MM.1S (cell line): Measurements from ENCODE around the gene SGMS1.

Source experiments
- EZH2 ChIP-seq: fragments of 300-600 bp; sonication (generic); optimal IDR thresholded peaks from 2 replicates; pipeline ENCODE3; 2017; ENCODE audit warnings: low read depth, mild to moderate bottlenecking, antibody characterized with exemption, low read length, mixed read lengths
- EZH2phosphoT487 ChIP-seq: fragments of 300-600 bp; sonication (generic); IDR thresholded peaks from 2 replicates; pipeline ENCODE4 v1.6.1; 2018; ENCODE audit warnings: antibody characterized with exemption, low read length
- TF ChIP-seq, protein P1 (sequence below): fragments of 300-600 bp; sonication (generic); IDR thresholded peaks from 2 replicates; pipeline ENCODE4 v1.5.1; 2016; ENCODE audit warnings: antibody characterized with exemption, low read length, mixed read lengths

DNA sequence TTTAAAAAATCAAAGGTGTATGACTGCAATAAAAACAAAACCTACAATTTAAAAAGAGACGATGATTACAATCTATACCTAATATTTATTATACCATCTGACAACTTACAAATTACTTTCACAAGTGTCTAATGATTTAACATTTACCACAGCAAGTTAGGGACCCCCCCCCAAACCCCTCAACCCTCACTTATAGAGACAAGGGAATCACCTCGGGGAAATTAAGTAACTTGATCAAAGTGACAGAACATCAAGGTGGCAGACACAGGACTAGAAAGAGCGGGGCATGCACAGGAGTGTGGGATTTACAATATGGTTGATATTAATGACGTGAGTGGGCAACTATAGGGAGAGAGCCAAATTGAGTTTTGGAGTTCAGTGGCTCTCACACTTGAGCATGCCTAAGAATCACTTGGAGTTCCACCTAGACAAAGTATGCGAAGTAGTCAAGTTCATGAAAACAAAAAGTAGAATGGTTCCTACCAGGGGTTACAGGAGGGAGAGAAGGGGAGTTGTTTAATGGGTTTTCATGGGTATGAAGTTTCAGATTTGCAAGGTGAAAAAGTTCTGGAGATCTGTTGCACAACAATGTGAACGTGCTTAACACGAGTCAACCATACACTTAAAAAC, 43.4 kb downstream of the SGMS1 start:
- TF ChIP-seq EZH2 = no peak
- TF ChIP-seq, protein P1, sequence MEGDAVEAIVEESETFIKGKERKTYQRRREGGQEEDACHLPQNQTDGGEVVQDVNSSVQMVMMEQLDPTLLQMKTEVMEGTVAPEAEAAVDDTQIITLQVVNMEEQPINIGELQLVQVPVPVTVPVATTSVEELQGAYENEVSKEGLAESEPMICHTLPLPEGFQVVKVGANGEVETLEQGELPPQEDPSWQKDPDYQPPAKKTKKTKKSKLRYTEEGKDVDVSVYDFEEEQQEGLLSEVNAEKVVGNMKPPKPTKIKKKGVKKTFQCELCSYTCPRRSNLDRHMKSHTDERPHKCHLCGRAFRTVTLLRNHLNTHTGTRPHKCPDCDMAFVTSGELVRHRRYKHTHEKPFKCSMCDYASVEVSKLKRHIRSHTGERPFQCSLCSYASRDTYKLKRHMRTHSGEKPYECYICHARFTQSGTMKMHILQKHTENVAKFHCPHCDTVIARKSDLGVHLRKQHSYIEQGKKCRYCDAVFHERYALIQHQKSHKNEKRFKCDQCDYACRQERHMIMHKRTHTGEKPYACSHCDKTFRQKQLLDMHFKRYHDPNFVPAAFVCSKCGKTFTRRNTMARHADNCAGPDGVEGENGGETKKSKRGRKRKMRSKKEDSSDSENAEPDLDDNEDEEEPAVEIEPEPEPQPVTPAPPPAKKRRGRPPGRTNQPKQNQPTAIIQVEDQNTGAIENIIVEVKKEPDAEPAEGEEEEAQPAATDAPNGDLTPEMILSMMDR = no peak
- no peak for TF ChIP-seq EZH2phosphoT487
